Articular chondrocyte of knee joint (primary cell): ENCODE results near the gene STYXL2. TPM values are rescaled to one million over a fixed set of nuclear protein-coding genes. Genes with fewer than 3 reads are reported as not detected.

ENCODE experiments used
- total RNA-seq: library from RNA; depleted of rRNA; stranded (reverse); fragments of >200 nt; gene quantifications from 2 replicates; pipeline ENCODE4 v1.2.3, GENCODE V29; 2012

Gene STYXL2
- under 0.01 TPM in 1 of 2 replicates, not detected in the other for total RNA-seq

DNA sequence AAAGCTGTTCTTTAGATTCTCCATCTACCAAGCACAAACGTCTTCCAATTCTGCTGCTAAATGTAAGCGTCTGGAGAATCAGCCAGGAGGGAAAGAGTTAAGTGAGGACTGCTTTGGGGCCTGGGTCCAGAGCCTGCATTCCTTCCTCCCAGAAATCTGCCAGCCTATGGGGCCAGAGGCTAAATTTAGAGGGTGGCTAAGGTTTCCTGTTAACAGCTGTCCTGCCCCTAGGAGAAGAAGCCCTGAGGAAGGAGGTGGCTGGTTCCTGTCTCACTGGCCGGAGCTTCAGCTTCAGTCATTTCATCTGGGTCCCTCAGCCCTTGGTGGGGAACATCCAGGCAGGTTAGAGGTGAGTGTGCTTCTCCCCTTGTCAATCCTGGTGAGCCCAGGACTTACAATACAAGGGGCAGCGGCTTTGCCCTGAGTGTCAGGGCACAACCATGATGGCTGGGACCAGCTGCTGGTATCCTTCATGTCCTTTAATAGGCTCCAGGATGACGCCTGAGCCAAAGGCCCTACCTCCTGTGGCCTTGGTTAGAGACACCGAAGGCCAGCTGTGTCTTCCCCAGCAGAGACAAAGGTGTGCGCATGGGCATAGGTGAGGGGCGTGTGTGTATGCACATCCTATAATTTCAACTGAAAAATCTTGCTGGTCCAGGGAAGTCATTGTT is at the start of gene STYXL2:
STYXL2 (plus strand) TSS at position 230 of the 671 bp plus-strand sequence. CDS start 775 bp downstream, outside the sequence.

DNA sequence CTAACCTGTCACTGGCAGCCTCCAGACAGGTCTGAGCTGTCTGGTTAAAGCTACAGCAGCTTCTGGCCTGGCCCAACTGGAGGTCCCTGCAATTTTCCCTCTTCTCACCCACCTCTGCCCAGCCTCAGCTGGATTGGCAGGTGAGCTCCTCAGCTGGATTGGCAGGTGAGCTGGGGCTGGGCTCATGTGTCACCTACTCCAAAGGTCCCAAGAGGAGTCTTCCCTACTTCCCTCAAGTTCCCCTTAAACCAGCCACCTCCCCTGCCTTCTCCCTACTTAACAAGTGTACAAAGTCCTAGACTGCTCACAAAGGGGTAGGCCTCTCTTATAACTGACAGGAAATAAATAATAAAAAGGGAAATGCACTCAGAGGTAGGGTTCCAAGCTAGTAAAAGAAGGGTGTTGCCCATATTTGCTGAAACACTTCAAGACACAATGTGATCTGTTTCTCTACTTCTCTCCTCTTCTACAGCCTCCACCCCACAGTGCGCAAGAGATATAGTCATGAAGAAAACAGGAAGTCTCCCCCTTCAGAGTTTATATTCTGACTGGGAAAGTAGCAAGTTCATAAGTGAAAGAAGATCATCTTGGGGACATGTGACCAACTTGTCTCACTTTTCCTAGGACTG is 3.4 kb upstream of the STYXL2 start, which contains the start of gene GPA33:
GPA33 (minus strand) TSS at position 64 of the 629 bp plus-strand sequence. CDS start 90 bp downstream, outside the sequence.

Other genes with a start within 250 kb of the STYXL2 start
- gene TADA1, start 217.8 kb upstream of the STYXL2 start, total RNA-seq = 12.4 and 15.3 TPM in 2 replicates
- under 0.01 and 0.11 TPM in 2 replicates for gene ILDR2, start 118.5 kb upstream of the STYXL2 start, total RNA-seq
- gene MAEL, start 104.8 kb upstream of the STYXL2 start, total RNA-seq = not detected in 2 replicates
- gene GPA33, start 3.7 kb upstream of the STYXL2 start, total RNA-seq = not detected in 2 replicates
- 12.4 and 16.8 TPM in 2 replicates for gene POU2F1, start 126.8 kb downstream of the STYXL2 start, total RNA-seq